H9 (cell line): ENCODE results near the gene RYR3. TPM values are rescaled to one million over a fixed set of nuclear protein-coding genes. Genes with fewer than 3 reads are reported as not detected.

Experiments
- DNase-seq: peaks from one replicate; pipeline ENCODE4 v3.0.0-alpha.2; 2017
- H2AFZ ChIP-seq: one replicate; pipeline ENCODE4 v1.6.1; 2013; ENCODE audit warnings: mild to moderate bottlenecking, low read length, control low read depth, moderate library complexity
- H2AK5ac ChIP-seq: 2 replicates; pipeline ENCODE4 v1.6.1; 2013; ENCODE audit warnings: low read length, control low read depth, mixed read lengths; ENCODE audit not compliant: insufficient read length
- H2BK120ac ChIP-seq: one replicate; pipeline ENCODE4 v1.6.1; 2013; ENCODE audit warnings: low read depth, mild to moderate bottlenecking, low read length, control low read depth, inconsistent platforms; ENCODE audit not compliant: poor library complexity, severe bottlenecking
- H2BK12ac ChIP-seq: 2 replicates; pipeline ENCODE4 v1.6.1; 2013; ENCODE audit warnings: low read length, control low read depth, mixed read lengths, low read depth; ENCODE audit not compliant: insufficient read length
- H2BK15ac ChIP-seq: 2 replicates; pipeline ENCODE4 v1.6.1; 2013; ENCODE audit warnings: low read depth, low read length, control low read depth
- H2BK20ac ChIP-seq: one replicate; pipeline ENCODE4 v1.6.1; 2013; ENCODE audit warnings: low read depth, mild to moderate bottlenecking, low read length, control low read depth, inconsistent platforms; ENCODE audit not compliant: poor library complexity, severe bottlenecking
- H2BK5ac ChIP-seq: 2 replicates; pipeline ENCODE4 v1.6.1; 2013; ENCODE audit warnings: low read length, control low read depth, mixed read lengths; ENCODE audit not compliant: insufficient read length
- H3K14ac ChIP-seq: 2 replicates; pipeline ENCODE4 v1.6.1; 2013; ENCODE audit warnings: low read length, control low read depth; ENCODE audit not compliant: insufficient read depth
- H3K18ac ChIP-seq: 2 replicates; pipeline ENCODE4 v1.6.1; 2013; ENCODE audit warnings: low read depth, mild to moderate bottlenecking, mixed read lengths, low read length, control low read depth; ENCODE audit not compliant: insufficient read length
- H3K23ac ChIP-seq: 2 replicates; pipeline ENCODE4 v1.6.1; 2013; ENCODE audit warnings: low read length, control low read depth, mixed read lengths, low read depth; ENCODE audit not compliant: insufficient read length
- H3K23me2 ChIP-seq: 2 replicates; pipeline ENCODE4 v1.6.1; 2013; ENCODE audit warnings: low read depth, mild to moderate bottlenecking, mixed read lengths, low read length, control low read depth; ENCODE audit not compliant: insufficient read length, poor library complexity, severe bottlenecking
- H3K27ac ChIP-seq: 2 replicates; pipeline ENCODE4 v1.5.1; 2013; ENCODE audit warnings: low read length, control low read depth, mixed read lengths, low read depth; ENCODE audit not compliant: insufficient read length
- H3K27me3 ChIP-seq: 2 replicates; pipeline ENCODE4 v1.6.1; 2013; ENCODE audit warnings: low read length, control low read depth, inconsistent platforms; ENCODE audit not compliant: insufficient read depth
- H3K4ac ChIP-seq: 2 replicates; pipeline ENCODE4 v1.6.1; 2013; ENCODE audit warnings: low read depth, mild to moderate bottlenecking, control low read depth, inconsistent platforms, low read length, moderate library complexity
- H3K4me1 ChIP-seq: 2 replicates; pipeline ENCODE4 v1.6.1; 2013; ENCODE audit warnings: low read length, control low read depth, inconsistent platforms; ENCODE audit not compliant: insufficient read depth
- H3K4me2 ChIP-seq: 2 replicates; pipeline ENCODE4 v1.6.1; 2013; ENCODE audit warnings: low read length, control low read depth, mixed read lengths; ENCODE audit not compliant: insufficient read length, insufficient read depth
- H3K56ac ChIP-seq: 2 replicates; pipeline ENCODE4 v1.6.1; 2013; ENCODE audit warnings: low read depth, mild to moderate bottlenecking, mixed read lengths, low read length, control low read depth; ENCODE audit not compliant: insufficient read length
- H3K79me1 ChIP-seq: 2 replicates; pipeline ENCODE4 v1.6.1; 2013; ENCODE audit warnings: low read depth, mild to moderate bottlenecking, moderate library complexity, low read length, control low read depth, inconsistent platforms; ENCODE audit not compliant: insufficient read depth, poor library complexity, severe bottlenecking
- H3K79me2 ChIP-seq: 2 replicates; pipeline ENCODE4 v1.6.1; 2013; ENCODE audit warnings: low read length, control low read depth, inconsistent platforms; ENCODE audit not compliant: insufficient read depth
- H3K9ac ChIP-seq: 2 replicates; pipeline ENCODE4 v1.6.1; 2013; ENCODE audit warnings: low read length, control low read depth, mixed read lengths; ENCODE audit not compliant: insufficient read length; ENCODE audit errors: extremely low read depth
- H3K9me3 ChIP-seq: one replicate; pipeline ENCODE4 v1.6.1; 2013; ENCODE audit warnings: low read depth, low read length, inconsistent platforms; ENCODE audit not compliant: control insufficient read depth
- H3T11ph ChIP-seq: one replicate; pipeline ENCODE4 v1.6.1; 2013; ENCODE audit warnings: mild to moderate bottlenecking, low read length, control low read depth, inconsistent platforms
- H4K20me1 ChIP-seq: one replicate; pipeline ENCODE4 v1.6.1; 2013; ENCODE audit not compliant: control insufficient read depth, insufficient read length, insufficient read depth
- H4K5ac ChIP-seq: 2 replicates; pipeline ENCODE4 v1.6.1; 2013; ENCODE audit warnings: low read depth, mild to moderate bottlenecking, mixed read lengths, low read length, control low read depth; ENCODE audit not compliant: insufficient read length
- H4K8ac ChIP-seq: replicated peaks from 2 replicates; pipeline ENCODE4 v1.6.1; 2013; ENCODE audit warnings: low read length, control low read depth, mixed read lengths, low read depth; ENCODE audit not compliant: insufficient read length
- H4K91ac ChIP-seq: 2 replicates; pipeline ENCODE4 v1.6.1; 2013; ENCODE audit warnings: low read depth, mild to moderate bottlenecking, moderate library complexity, mixed read lengths, low read length, control low read depth; ENCODE audit not compliant: insufficient read length
- H3K27ac Mint-ChIP-seq, 3 experiments: 2 replicates in 2 of 3; 3 replicates in 1 of 3; pipeline ENCODE4 v1.8.0; 2020 to 2021; ENCODE audit warnings: mixed read lengths in 3 of 3, mild to moderate bottlenecking in 1 of 3, moderate library complexity in 1 of 3
- H3K27me3 Mint-ChIP-seq: 2 replicates; pipeline ENCODE4 v1.8.0; 2021; ENCODE audit warnings: low read depth, mild to moderate bottlenecking, moderate library complexity, mixed read lengths
- H3K36me3 Mint-ChIP-seq, 3 experiments: 2 replicates in 2 of 3; 3 replicates in 1 of 3; pipeline ENCODE4 v1.8.0; 2020 to 2021; ENCODE audit warnings: low read depth in 3 of 3, mixed read lengths in 3 of 3; ENCODE audit not compliant: insufficient read depth in 1 of 3
- H3K4me1 Mint-ChIP-seq, 2 experiments: 2 replicates each; pipeline ENCODE4 v1.8.0; 2020; ENCODE audit warnings: mixed read lengths in 2 of 2
- H3K4me3 Mint-ChIP-seq, 2 experiments: 2 replicates in 1 of 2; 3 replicates in 1 of 2; pipeline ENCODE4 v1.8.0; 2020 to 2021; ENCODE audit warnings: mild to moderate bottlenecking in 2 of 2, mixed read lengths in 2 of 2, moderate library complexity in 1 of 2
- H3K9me3 Mint-ChIP-seq, 2 experiments: 2 replicates in 1 of 2; 3 replicates in 1 of 2; pipeline ENCODE4 v1.8.0; 2020; ENCODE audit warnings: mild to moderate bottlenecking in 2 of 2, mixed read lengths in 2 of 2, moderate library complexity in 1 of 2
- WGBS: extraction: QIAGEN DNeasy Blood & Tissue Kit; methylation state at CpG from one replicate; pipeline ENCODE4 v1.1.7; 2013; ENCODE audit warnings: missing lambda C conversion rate, low lambda C conversion rate, mixed read lengths; ENCODE audit not compliant: insufficient read length; ENCODE audit errors: extremely low coverage; 5-methylcytosine and 5-hydroxymethylcytosine counted together
- total RNA-seq: library from RNA; stranded (reverse); gene quantifications from 2 replicates; pipeline ENCODE4 v1.2.1, GENCODE V29; 2021
- TF ChIP-seq, protein P1 (sequence below): fragments of 200-600 bp; sonication (generic); conservative IDR thresholded peaks from 3 replicates; pipeline ENCODE4 v1.8.0; 2021; ENCODE audit warnings: antibody characterized with exemption, mild to moderate bottlenecking

The RYR3 gene
- total RNA-seq, 1 experiment from 2014 or later: 0.85 TPM

DNA sequence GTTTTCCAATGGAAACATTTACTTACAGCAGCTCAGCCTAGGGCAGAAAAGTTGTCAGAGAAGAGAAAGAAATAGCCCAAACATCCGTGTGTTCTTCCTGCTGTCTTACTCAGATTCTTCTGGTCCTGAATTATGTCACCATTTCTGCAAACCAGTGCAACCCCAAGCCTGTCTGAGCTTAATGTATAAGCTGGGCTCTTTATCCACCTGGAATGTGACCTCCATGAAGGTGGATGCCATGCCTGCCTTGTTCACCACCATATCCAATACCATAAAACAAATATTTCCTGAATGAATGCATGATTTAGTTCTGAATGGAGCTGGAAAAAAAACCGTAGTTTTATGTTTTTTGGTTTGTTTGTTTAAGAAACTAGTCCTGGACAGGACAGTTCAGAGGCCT lies 150.9 kb downstream of the RYR3 start:
- Histone ChIP-seq H3K79me2 (no peaks in the 10 kb centered on the region), H2BK20ac (no peak overlapping the region), H3T11ph (no peak overlapping the region), H4K5ac (no peak overlapping the region), H3K27ac (no peak overlapping the region), H3K4me2 (no peak overlapping the region), H2BK5ac (no peak overlapping the region), H3K27me3 (no peaks in the 10 kb centered on the region), H3K4me1 (no peaks in the 10 kb centered on the region), H2BK120ac (no peak overlapping the region), H4K91ac (no peak overlapping the region), H2AK5ac (no peak overlapping the region), H2BK15ac (no peak overlapping the region), H3K14ac (no peak overlapping the region), H2AFZ (no peak overlapping the region), H3K56ac (no peak overlapping the region), H3K4ac (no peak overlapping the region), H3K23me2 (no peaks in the 10 kb centered on the region), H2BK12ac (no peak overlapping the region), H3K9me3 (no peaks in the 10 kb centered on the region), H3K18ac (no peak overlapping the region), H3K23ac (no peak overlapping the region), H3K9ac (no peak overlapping the region), H4K20me1 (no peaks in the 10 kb centered on the region), H3K79me1 (no peaks in the 10 kb centered on the region), H4K8ac (no peak overlapping the region)
- TF ChIP-seq, protein P1, sequence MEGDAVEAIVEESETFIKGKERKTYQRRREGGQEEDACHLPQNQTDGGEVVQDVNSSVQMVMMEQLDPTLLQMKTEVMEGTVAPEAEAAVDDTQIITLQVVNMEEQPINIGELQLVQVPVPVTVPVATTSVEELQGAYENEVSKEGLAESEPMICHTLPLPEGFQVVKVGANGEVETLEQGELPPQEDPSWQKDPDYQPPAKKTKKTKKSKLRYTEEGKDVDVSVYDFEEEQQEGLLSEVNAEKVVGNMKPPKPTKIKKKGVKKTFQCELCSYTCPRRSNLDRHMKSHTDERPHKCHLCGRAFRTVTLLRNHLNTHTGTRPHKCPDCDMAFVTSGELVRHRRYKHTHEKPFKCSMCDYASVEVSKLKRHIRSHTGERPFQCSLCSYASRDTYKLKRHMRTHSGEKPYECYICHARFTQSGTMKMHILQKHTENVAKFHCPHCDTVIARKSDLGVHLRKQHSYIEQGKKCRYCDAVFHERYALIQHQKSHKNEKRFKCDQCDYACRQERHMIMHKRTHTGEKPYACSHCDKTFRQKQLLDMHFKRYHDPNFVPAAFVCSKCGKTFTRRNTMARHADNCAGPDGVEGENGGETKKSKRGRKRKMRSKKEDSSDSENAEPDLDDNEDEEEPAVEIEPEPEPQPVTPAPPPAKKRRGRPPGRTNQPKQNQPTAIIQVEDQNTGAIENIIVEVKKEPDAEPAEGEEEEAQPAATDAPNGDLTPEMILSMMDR: no peak
- H3K36me3 Mint-ChIP-seq: no peaks in the 10 kb centered on the region
- H3K4me3 Mint-ChIP-seq: no peak overlapping the region
- no peak overlapping the region for H3K27ac Mint-ChIP-seq
- peaks cover 5% of the 10 kb centered on the region; the same call in 1 of the 2 replicates for H3K27me3 Mint-ChIP-seq
- peaks cover under 1 to 1% of the 10 kb centered on the region in 2 experiments for H3K4me1 Mint-ChIP-seq
- DNase-seq: no peak
- no CpG with 5 or more reads among the region's 2 CpGs for WGBS
- H3K9me3 Mint-ChIP-seq: no peaks in the 10 kb centered on the region; a peak in 2 of 5 replicates
